OCI-LY3 (cell line): ENCODE results near the gene SLC16A5.

Source experiments
- H2AFZ ChIP-seq: fragments of 200-600, 300-600 bp; shearing (Covaris generic); 2 replicates; pipeline ENCODE4 v1.6.0; 2014; ENCODE audit warnings: antibody characterized with exemption, low read depth, low read length
- H3K27ac ChIP-seq: fragments of 200-600, 300-600 bp; sonication (generic); 2 replicates; pipeline ENCODE4 v1.5.1; 2014; ENCODE audit warnings: mild to moderate bottlenecking, low read length, moderate library complexity, mixed read lengths
- H3K27me3 ChIP-seq: fragments of 200-600, 300-600 bp; sonication (generic); 2 replicates; pipeline ENCODE4 v1.6.1; 2014; ENCODE audit warnings: low read depth, low read length, mixed read lengths
- H3K36me3 ChIP-seq: fragments of 200-600, 300-600 bp; sonication (generic); replicated peaks from 2 replicates; pipeline ENCODE3; 2014; ENCODE audit warnings: low read depth, low read length, mixed read lengths
- H3K4me1 ChIP-seq: fragments of 300-600, 200-600 bp; sonication (generic); 2 replicates; pipeline ENCODE4 v1.6.1; 2014; ENCODE audit warnings: low read length, mixed read lengths
- H3K4me2 ChIP-seq: fragments of 200-600, 300-600 bp; sonication (generic); 2 replicates; pipeline ENCODE4 v1.6.1; 2014; ENCODE audit warnings: low read length, mixed read lengths
- H3K4me3 ChIP-seq: fragments of 300-600, 200-600 bp; sonication (generic); 2 replicates; pipeline ENCODE4 v1.5.1; 2014; ENCODE audit warnings: antibody characterized with exemption, mild to moderate bottlenecking, low read length, moderate library complexity
- H3K79me2 ChIP-seq: fragments of 300-600, 200-600 bp; shearing (Covaris generic); 2 replicates; pipeline ENCODE4 v1.6.1; 2014; ENCODE audit warnings: mild to moderate bottlenecking, low read length, mixed read lengths
- H3K9ac ChIP-seq: fragments of 300-600, 200-600 bp; shearing (Covaris generic); 2 replicates; pipeline ENCODE4 v1.6.0; 2014; ENCODE audit warnings: mild to moderate bottlenecking, low read length, moderate library complexity
- H3K9me3 ChIP-seq: fragments of 200-600, 300-600 bp; shearing (Covaris generic); 2 replicates; pipeline ENCODE4 v1.6.1; 2014; ENCODE audit warnings: low read length, mixed read lengths; ENCODE audit not compliant: insufficient read depth
- H4K20me1 ChIP-seq: fragments of 200-600, 300-600 bp; sonication (generic); 2 replicates; pipeline ENCODE4 v1.6.1; 2016; ENCODE audit warnings: low read length, mixed read lengths; ENCODE audit not compliant: insufficient read depth
- EZH2phosphoT487 ChIP-seq: fragments of 200-600 bp; shearing (Covaris generic); IDR thresholded peaks from 2 replicates; pipeline ENCODE4 v1.6.1; 2018; ENCODE audit warnings: antibody characterized with exemption, mixed run types, low read depth
- TF ChIP-seq, protein P1 (sequence below): fragments of 200-600, 300-600 bp; sonication (generic); IDR thresholded peaks from 2 replicates; pipeline ENCODE4 v1.5.1; 2014; ENCODE audit warnings: antibody characterized with exemption, low read length, low read depth

The SLC16A5 gene

DNA sequence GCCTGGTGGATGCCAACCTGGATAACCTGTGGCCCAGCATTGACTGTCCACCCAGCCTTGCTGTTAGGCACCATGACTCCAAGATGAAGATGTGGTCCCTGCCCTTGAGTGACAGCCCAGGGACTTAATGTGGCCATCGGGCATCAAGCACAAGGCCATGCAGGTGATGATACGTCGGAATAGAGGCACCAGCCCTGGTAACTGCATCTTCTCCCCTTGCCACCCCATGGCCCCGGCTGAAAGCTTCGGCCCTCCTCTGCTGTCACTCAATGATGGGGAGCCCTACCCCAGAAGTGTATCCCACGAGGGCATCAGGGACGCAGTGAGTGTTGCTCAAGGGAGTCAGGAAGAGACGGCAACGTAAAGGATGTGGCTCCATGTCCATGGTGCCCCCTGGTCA, 41.8 kb downstream of the SLC16A5 start:
- no peak overlapping the region for H2AFZ ChIP-seq
- no peak overlapping the region for H3K9ac ChIP-seq
- H3K36me3 ChIP-seq: peaks cover 18% of the 10 kb centered on the region
- H3K9me3 ChIP-seq: no peaks in the 10 kb centered on the region
- H3K4me1 ChIP-seq: peaks cover 18% of the 10 kb centered on the region
- TF ChIP-seq, protein P1, sequence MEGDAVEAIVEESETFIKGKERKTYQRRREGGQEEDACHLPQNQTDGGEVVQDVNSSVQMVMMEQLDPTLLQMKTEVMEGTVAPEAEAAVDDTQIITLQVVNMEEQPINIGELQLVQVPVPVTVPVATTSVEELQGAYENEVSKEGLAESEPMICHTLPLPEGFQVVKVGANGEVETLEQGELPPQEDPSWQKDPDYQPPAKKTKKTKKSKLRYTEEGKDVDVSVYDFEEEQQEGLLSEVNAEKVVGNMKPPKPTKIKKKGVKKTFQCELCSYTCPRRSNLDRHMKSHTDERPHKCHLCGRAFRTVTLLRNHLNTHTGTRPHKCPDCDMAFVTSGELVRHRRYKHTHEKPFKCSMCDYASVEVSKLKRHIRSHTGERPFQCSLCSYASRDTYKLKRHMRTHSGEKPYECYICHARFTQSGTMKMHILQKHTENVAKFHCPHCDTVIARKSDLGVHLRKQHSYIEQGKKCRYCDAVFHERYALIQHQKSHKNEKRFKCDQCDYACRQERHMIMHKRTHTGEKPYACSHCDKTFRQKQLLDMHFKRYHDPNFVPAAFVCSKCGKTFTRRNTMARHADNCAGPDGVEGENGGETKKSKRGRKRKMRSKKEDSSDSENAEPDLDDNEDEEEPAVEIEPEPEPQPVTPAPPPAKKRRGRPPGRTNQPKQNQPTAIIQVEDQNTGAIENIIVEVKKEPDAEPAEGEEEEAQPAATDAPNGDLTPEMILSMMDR: no peak
- TF ChIP-seq EZH2phosphoT487: no peak
- H3K4me2 ChIP-seq: no peak overlapping the region
- H3K79me2 ChIP-seq: peaks cover 16% of the 10 kb centered on the region
- H3K27me3 ChIP-seq: no peaks in the 10 kb centered on the region
- H3K27ac ChIP-seq: no peak overlapping the region
- H4K20me1 ChIP-seq: peaks cover 5% of the 10 kb centered on the region; the same call in 1 of the 2 replicates
- no peak overlapping the region for H3K4me3 ChIP-seq

DNA sequence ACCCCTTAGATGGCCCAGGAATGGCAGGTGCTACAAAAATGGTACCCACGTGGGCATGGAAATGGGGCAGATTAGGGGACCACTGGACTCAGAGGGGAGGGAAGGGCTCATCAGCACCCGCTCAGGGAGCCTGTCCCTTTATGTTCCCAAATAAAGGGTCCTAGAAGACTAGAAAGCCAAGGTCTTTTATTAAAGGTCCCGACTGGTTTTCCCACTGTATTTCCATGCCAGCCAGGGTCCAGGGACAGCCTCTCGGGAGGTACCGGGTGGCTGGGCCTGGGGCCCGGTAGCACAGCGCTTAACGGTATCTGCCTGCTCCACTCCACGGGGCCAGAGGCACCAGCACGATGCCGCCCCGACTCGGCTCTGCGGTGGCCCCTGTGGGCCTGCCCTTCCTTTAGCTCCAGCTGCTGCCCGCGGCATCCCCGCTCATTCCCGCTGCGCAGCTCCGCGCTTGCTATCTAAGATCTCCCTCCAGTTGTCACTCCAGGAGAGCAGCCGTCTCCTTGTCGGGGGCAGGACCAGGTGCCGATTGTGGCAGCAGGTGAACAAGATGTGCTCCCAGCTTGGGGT, 42.4 kb downstream of the SLC16A5 start:
- Histone ChIP-seq H3K4me2 (peak overlapping the region; percentile 78), H3K4me1 (peaks cover 18% of the 10 kb centered on the region), H3K4me3 (peak overlapping the region; percentile 95), H3K9me3 (no peaks in the 10 kb centered on the region), H3K27ac (no peak overlapping the region), H3K79me2 (peaks cover 16% of the 10 kb centered on the region), H4K20me1 (peaks cover 5% of the 10 kb centered on the region; the same call in 1 of the 2 replicates), H3K27me3 (no peaks in the 10 kb centered on the region), H2AFZ (no peak overlapping the region), H3K36me3 (peaks cover 18% of the 10 kb centered on the region), H3K9ac (peak overlapping the region; percentile 97; the same call in 1 of the 2 replicates)
- TF ChIP-seq EZH2phosphoT487: no peak
- TF ChIP-seq, protein P1: no peak

DNA sequence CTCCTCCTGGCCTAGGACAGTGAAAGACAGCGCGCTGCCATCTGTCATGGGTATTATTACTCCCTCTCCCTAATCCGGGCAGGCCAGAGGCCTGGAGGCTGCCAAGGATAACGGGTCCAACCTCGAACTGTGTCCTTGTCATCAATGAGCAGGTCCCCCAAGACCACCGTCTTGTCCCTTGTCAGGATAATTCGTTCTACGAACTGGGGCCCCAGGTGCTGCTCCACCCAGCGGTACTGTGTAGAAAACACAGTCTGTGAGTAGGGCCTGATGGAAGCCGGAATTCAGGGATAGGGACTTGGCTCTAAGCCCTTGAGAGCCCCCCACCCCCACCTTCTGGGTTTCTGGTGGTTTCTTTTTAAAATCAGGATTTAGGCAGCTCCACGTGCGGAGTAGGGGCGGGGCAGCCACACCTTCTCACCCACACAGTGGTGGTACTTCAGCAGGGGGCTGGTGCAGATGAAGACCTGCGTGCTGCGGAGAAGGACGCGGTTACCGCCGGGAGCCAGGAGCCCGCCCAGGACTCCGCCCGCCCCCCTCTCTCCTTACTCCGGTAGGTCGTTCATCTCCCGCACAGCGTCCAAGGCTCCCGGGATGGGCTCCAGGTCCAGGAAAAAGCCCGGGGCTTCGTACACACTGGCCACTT, 43.0 kb downstream of the SLC16A5 start:
- TF ChIP-seq EZH2phosphoT487: no peak
- TF ChIP-seq, protein P1: peak; percentile 68
- Histone ChIP-seq H3K79me2 (peaks cover 16% of the 10 kb centered on the region), H3K4me3 (peak overlapping the region; percentile 95), H4K20me1 (peaks cover 5% of the 10 kb centered on the region; the same call in 1 of the 2 replicates), H3K27me3 (no peaks in the 10 kb centered on the region), H3K9ac (peak overlapping the region; percentile 97), H3K9me3 (no peaks in the 10 kb centered on the region), H3K4me1 (peaks cover 16% of the 10 kb centered on the region), H3K36me3 (peaks cover 19% of the 10 kb centered on the region), H3K27ac (peak overlapping the region; percentile 72), H3K4me2 (peak overlapping the region; percentile 78), H2AFZ (no peak overlapping the region)

DNA sequence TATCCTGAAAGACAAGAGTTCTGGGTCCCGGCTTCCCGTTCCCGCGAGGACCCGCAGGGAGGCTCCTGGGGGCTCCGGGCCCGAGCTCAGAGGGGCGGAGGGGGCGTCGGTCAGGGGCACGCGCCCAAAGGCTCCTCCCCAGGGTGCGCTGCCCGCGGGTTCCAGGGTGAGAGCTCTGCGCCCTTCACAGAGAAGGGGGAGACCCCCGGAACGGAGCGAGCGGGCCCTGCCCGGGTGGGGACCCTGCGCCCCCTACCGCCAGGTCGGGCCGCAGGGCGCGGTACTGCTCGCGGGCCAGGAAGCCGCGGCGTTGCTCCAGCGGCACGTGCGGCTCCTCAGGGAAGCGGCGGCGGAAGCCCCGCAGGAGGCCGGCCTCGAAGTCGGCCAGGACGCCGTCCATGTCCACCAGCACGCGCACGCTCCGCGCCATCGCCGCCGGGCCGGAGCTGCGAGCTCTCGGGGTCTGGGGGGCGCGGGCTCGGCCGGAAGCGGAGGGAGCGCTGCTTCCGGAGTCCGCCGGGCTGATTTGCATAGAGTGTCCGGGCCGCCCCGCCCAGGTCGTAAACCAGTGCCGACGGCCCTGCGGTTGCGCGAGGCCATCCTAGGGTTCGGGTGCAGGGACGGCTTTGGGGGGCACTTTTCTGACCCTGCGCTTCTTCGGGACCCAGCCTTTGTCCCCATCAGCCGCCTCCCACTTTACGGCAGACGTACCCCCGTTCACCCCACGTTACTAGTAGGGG, 43.7 kb downstream of the SLC16A5 start, which contains the start of gene NT5C:
Gene NT5C (minus strand): TSS at position 465 of the 740 bp plus-strand sequence. CDS start 35 bp downstream, at position 430.
- H4K20me1 ChIP-seq: peaks cover 5% of the 10 kb centered on the region; the same call in 1 of the 2 replicates

More for the DNA sequence above, 43.7 kb downstream of the SLC16A5 start, which contains the start of gene NT5C:
- peak within 1 kb of the TSS; percentile 72 for H2AFZ ChIP-seq
- TF ChIP-seq EZH2phosphoT487: no peak
- TF ChIP-seq, protein P1: peak; percentile 79
- no peaks in the 10 kb centered on the region for H3K9me3 ChIP-seq
- H3K36me3 ChIP-seq: peaks cover 22% of the 10 kb centered on the region
- H3K27ac ChIP-seq: peak within 1 kb of the TSS; percentile 72
- H3K4me2 ChIP-seq: peak within 1 kb of the TSS; percentile 78
- peak within 1 kb of the TSS; percentile 95 for H3K4me3 ChIP-seq
- H3K79me2 ChIP-seq: peaks cover 16% of the 10 kb centered on the region
- peaks cover 11% of the 10 kb centered on the region for H3K4me1 ChIP-seq
- no peaks in the 10 kb centered on the region for H3K27me3 ChIP-seq
- peak within 1 kb of the TSS; percentile 97 for H3K9ac ChIP-seq
